ENCODE results near the gene SUSD1. TPM values are rescaled to one million over a fixed set of nuclear protein-coding genes. Genes with fewer than 3 reads are reported as not detected.

Gene SUSD1
- total RNA-seq, 1 experiment from 2014 or later = 7.4 TPM

GRCh38 chr9:112118009-112118408 lies 57.1 kb downstream of the SUSD1 start:
- Histone ChIP-seq H3F3A (ENCODE audit: low read length, unreplicated experiment) (peaks cover 6% of the 10 kb centered on the region), H3K4me1 (ENCODE audit: insufficient read depth, low read length) (peaks cover 14% of the 10 kb centered on the region), H4K20me1 (ENCODE audit: low read length) (no peaks in the 10 kb centered on the region), H3K9me3 (ENCODE audit: low read length) (no peaks in the 10 kb centered on the region), H3K4me2 (ENCODE audit: low read length) (no peak overlapping the region), H3K79me2 (ENCODE audit: low read length) (no peaks in the 10 kb centered on the region), H2AFZ (ENCODE audit: low read length) (no peak overlapping the region), H3K4me3 (ENCODE audit: low read length) (no peak overlapping the region), H3K27ac (ENCODE audit: low read length) (no peak overlapping the region), H3K27me3 (ENCODE audit: low read length) (no peaks in the 10 kb centered on the region), H3K9me2 (replicated peaks; ENCODE audit: low read length) (no peaks in the 10 kb centered on the region), H3K9ac (ENCODE audit: low read length) (no peak overlapping the region), H3K36me3 (ENCODE audit: low read depth, low read length) (no peaks in the 10 kb centered on the region)
- ChIA-PET POLR2A (ENCODE audit: unreplicated experiment) (no interaction called here), CTCF (no interaction called here)
- DNase-seq = no peak
- no peak for ATAC-seq
- intact Hi-C loops (cut with micrococcal nuclease) = no loop called here
- no peak for TF ChIP-seq CTCF (conservative IDR thresholded peaks at IDR 0.05; ENCODE audit: low read depth, low read length)
- TF ChIP-seq EZH2 (IDR thresholded peaks at IDR 0.05; ENCODE audit: low read length, unreplicated experiment) = no peak
- TF ChIP-seq EZH2phosphoT487 (IDR thresholded peaks at IDR 0.05; ENCODE audit: borderline replicate concordance, low read length) = no peak
- no TSS peak for BruUV-seq (replicated peaks)

- Histone ChIP-seq H3F3A (ENCODE audit: low read length, unreplicated experiment) (peaks cover 6% of the 10 kb centered on the region), H4K20me1 (ENCODE audit: low read length) (no peaks in the 10 kb centered on the region), H3K27ac (ENCODE audit: low read length) (no peak overlapping the region), H3K9me2 (replicated peaks; ENCODE audit: low read length) (no peaks in the 10 kb centered on the region), H3K36me3 (ENCODE audit: low read depth, low read length) (no peaks in the 10 kb centered on the region), H3K9ac (ENCODE audit: low read length) (no peak overlapping the region), H3K4me1 (ENCODE audit: insufficient read depth, low read length) (peaks cover 29% of the 10 kb centered on the region), H3K4me2 (ENCODE audit: low read length) (no peak overlapping the region), H3K27me3 (ENCODE audit: low read length) (no peaks in the 10 kb centered on the region), H3K79me2 (ENCODE audit: low read length) (no peaks in the 10 kb centered on the region), H2AFZ (ENCODE audit: low read length) (no peak overlapping the region), H3K9me3 (ENCODE audit: low read length) (no peaks in the 10 kb centered on the region), H3K4me3 (ENCODE audit: low read length) (no peak overlapping the region)
- ATAC-seq (no peak), DNase-seq (no peak)
- no peak for TF ChIP-seq EZH2phosphoT487 (IDR thresholded peaks at IDR 0.05; ENCODE audit: borderline replicate concordance, low read length)
- TF ChIP-seq EZH2 (IDR thresholded peaks at IDR 0.05; ENCODE audit: low read length, unreplicated experiment) = no peak
- no peak for TF ChIP-seq CTCF (conservative IDR thresholded peaks at IDR 0.05; ENCODE audit: low read depth, low read length)
- ChIA-PET POLR2A (ENCODE audit: unreplicated experiment) (interaction anchor here (0.7 kb wide), 1 partner anchor 34 kb away, joined by 4 read pairs; no protein-coding TSS in a partner anchor), CTCF (interaction anchor here (0.6 kb wide), 1 partner anchor 18 kb away, joined by 4 read pairs; no protein-coding TSS in a partner anchor)
- BruUV-seq (replicated peaks) = no TSS peak
- intact Hi-C loops (cut with micrococcal nuclease) = no loop called here
These were observed 58.9 kb downstream of the SUSD1 start for GRCh38 chr9:112115970-112116753.

GRCh38 chr9:112115109-112115508 lies 60.0 kb downstream of the SUSD1 start:
- CTCF ChIA-PET = no interaction called here
- intact Hi-C loops (cut with micrococcal nuclease) = no loop called here

More at GRCh38 chr9:112115109-112115508, 60.0 kb downstream of the SUSD1 start:
- ATAC-seq = no peak
- no peaks in the 10 kb centered on the region for H3K27me3 ChIP-seq (ENCODE audit: low read length)
- H3K36me3 ChIP-seq (ENCODE audit: low read depth, low read length) = no peaks in the 10 kb centered on the region
- H3K4me1 ChIP-seq (ENCODE audit: insufficient read depth, low read length) = peaks cover 39% of the 10 kb centered on the region
- POLR2A ChIA-PET (ENCODE audit: unreplicated experiment) = no interaction called here
- no peak overlapping the region for H2AFZ ChIP-seq (ENCODE audit: low read length)
- H3K27ac ChIP-seq (ENCODE audit: low read length) = no peak overlapping the region
- no peaks in the 10 kb centered on the region for H3K9me3 ChIP-seq (ENCODE audit: low read length)
- H3K79me2 ChIP-seq (ENCODE audit: low read length) = no peaks in the 10 kb centered on the region
- no peaks in the 10 kb centered on the region for H4K20me1 ChIP-seq (ENCODE audit: low read length)
- no peak for DNase-seq
- no peak overlapping the region for H3K9ac ChIP-seq (ENCODE audit: low read length)
- no TSS peak for BruUV-seq (replicated peaks)
- H3K4me3 ChIP-seq (ENCODE audit: low read length) = no peak overlapping the region
- H3K9me2 ChIP-seq (replicated peaks; ENCODE audit: low read length) = no peaks in the 10 kb centered on the region
- TF ChIP-seq EZH2phosphoT487 (IDR thresholded peaks at IDR 0.05; ENCODE audit: borderline replicate concordance, low read length) (no peak), EZH2 (IDR thresholded peaks at IDR 0.05; ENCODE audit: low read length, unreplicated experiment) (no peak)
- peaks cover 6% of the 10 kb centered on the region for H3F3A ChIP-seq (ENCODE audit: low read length, unreplicated experiment)
- no peak overlapping the region for H3K4me2 ChIP-seq (ENCODE audit: low read length)

Data from PC-3 (cell line).